Frontal cortex (tissue), 4 donors: Measurements from ENCODE around the gene LRRC61. TPM values are rescaled to one million over a fixed set of nuclear protein-coding genes. Genes with fewer than 3 reads are reported as not detected.

Experiments
- DNase-seq, 2 donors: peaks; one replicate each; pipeline ENCODE4 v3.0.0; 2012; ENCODE audit warnings: low spot score in 2 of 2
- FAIRE-seq: peaks from 2 replicates; lab custom pipeline; 2012; peaks lifted over from hg19 to GRCh38; lab: Jason Lieb, UNC
- total RNA-seq: library from RNA; depleted of rRNA; stranded (reverse); fragments of >200 nt; gene quantifications from one replicate; pipeline ENCODE4 v1.2.3, GENCODE V29; 2014
- donor health status: control.
- donor health status: control.
- donor health status: control.

Gene LRRC61
- total RNA-seq, 1 donor from 2014 or later = 13.5 TPM

DNA sequence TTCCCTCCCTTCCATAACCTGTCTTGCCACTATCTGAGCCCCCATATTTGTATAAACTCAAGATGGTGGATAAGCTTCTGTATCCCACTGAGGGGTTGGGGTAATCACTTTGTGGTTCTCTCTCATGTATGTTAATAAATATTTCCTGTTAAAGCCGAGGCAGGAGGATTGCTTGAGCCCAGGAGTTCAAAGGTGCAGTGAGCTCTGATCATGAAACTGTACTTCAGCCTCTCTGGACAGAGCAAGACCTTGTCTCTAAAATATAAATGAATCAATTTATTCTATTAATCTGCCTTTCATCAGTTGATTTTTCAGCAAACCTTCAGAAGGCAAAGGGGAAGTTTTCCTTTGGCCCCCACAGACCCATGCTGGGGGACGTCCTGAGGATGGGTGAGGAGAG is 20.1 kb downstream of the LRRC61 start:
- no peak for DNase-seq
- no peak for FAIRE-seq

DNA sequence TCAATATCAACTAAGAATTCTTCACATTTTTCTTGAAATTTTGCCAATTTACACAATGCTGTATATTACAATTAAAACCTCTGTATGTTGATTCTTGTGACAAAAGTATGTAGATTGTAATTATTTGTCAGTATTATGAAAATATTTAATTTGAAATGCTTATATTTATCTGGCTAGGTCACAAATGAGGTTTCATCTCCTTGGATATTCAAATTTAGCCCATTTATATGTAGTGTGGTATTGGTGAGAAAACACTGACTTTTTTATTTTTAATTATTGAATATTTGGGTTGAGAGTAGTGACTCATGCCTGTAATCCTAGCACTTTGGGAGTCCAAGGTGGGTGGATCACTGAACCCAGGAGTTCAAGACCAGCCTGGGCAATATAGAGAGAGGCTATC is 21.1 kb downstream of the LRRC61 start:
- FAIRE-seq (no peak), DNase-seq (no peak)

DNA sequence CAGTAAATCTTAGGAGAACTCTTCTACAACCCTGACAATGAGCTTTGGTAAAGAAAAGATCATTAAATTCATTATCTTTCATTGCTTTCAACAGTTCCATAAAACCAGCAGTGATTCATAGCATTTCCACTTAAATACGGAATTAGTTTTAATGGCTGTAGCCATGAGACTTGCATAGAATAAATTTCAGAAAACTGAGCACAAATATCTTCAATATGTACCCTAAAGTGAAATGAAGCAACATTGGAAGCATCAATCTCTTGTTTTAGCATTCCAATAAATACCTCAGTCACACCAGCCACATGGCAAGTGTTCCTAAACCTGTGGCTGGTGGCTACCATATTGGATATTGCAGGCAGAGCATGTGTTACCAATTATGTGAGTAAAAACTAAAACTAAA is 21.9 kb downstream of the LRRC61 start:
- no peak for FAIRE-seq
- DNase-seq = no peak

DNA sequence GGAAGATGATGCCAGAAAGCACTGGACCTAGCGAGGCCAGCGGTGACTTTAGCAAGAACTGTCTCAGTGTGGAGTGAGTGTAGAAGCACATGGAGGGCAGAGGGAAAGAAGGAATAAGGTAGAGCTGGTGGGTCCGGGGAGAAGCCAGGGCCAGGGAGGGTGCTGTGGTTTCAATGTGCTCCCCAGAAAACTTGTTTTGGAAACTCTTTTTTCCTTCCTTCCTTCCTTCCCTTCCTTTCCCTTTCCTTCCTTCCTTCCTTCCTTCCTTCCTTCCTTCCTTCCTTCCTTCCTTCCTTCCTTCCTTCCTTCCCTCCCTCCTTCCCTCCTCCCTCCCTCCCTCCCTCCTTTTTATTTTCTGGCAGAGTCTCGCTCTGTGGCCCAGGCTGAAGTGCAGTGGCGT is 23.8 kb downstream of the LRRC61 start:
- no peak for FAIRE-seq
- no peak for DNase-seq

DNA sequence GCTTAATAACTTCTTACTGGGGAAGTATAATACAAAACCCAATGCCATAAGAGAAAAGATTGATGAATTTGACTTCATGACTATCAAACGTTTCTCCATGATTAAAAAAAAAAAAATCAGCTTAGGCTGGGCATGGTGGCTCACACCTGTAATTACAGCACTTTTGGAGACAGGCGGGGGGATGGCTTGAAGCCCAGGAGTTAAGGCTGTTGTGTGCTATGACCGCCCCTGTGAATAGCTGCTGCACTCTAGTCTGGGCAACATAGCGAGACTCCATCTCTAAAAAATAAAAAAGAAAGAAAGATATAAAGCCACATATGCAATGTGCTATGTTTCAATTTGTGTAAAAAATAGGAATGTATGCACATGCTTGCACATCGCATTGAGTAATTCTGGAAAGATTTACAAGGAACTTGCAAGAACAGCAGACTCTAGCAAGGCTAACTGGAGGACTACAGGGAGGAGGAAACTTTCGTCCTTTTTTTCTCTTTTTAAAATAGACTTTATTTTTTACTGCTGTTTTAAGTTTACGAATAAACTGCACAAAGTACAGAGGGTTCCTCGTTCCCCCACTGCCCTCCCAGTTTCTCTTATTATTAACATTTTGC is 28.5 kb downstream of the LRRC61 start:
- DNase-seq = no peak
- no peak for FAIRE-seq

DNA sequence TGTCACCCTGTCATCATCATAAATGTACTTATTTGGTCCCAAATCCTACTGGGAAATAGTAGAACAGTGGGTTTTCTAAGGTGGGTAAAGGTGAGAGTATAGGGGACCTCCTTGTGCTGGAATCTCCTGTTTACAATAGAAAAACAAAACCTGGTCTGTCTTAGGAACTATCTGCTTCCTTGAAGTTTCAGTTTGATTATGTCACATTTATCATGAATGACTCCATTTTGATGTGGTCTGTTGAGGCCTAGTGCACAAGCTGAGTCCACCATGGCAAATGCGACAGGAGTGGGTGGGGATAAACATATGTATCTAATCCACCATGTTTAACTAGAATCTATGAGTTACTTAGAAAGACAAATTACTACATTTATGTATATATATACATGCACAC is 32.5 kb downstream of the LRRC61 start:
- FAIRE-seq (no peak), DNase-seq (no peak)

DNA sequence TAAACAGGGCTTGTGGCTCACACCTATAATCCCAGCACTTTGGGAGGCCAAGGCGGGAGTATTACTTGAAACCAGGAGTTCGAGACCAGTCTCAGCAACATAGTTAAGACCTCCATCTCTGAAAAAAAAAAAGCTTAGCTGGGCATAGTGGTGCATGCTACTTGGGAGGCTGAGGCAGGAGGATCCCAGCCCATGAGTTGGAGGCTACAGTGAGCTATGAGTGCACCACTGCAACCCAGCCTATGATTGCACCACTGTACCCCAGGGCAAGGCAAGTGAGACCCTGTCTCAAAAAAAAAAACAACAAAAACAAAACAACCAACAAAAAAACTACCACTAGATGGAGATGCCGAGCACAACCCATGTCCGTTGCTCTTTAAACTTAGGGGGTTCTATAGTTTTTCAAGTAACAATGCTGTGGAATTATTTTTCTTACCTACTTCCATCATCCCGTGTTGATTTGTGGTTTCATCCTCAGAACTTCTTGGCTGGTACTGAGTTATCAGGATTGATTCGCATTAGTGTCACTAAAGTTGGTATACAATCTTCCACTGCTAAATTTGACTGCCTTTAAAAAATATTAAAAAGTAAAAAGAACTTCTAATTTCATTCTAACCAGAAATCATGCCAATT is 33.2 kb downstream of the LRRC61 start:
- DNase-seq (no peak), FAIRE-seq (no peak)

DNA sequence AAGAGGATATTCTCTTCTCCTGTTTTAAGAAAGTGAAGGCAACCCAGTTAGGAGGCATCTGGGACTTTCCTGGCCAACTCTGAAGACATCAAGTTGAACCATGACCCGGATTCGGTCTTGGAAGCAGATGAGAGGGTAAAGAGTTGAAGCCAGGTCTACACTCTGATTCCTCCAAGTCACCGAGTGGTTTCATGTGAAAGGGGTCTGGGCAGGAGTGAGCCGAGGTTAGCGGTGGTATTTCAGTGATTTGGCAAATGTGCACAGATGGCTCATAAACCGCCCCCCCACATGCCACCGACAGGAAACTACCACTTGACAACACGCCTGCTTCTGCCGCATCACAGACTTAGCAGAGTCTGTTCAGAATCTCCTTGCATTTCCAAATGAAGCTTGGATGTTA is 34.1 kb downstream of the LRRC61 start:
- FAIRE-seq (no peak), DNase-seq (no peak)

DNA sequence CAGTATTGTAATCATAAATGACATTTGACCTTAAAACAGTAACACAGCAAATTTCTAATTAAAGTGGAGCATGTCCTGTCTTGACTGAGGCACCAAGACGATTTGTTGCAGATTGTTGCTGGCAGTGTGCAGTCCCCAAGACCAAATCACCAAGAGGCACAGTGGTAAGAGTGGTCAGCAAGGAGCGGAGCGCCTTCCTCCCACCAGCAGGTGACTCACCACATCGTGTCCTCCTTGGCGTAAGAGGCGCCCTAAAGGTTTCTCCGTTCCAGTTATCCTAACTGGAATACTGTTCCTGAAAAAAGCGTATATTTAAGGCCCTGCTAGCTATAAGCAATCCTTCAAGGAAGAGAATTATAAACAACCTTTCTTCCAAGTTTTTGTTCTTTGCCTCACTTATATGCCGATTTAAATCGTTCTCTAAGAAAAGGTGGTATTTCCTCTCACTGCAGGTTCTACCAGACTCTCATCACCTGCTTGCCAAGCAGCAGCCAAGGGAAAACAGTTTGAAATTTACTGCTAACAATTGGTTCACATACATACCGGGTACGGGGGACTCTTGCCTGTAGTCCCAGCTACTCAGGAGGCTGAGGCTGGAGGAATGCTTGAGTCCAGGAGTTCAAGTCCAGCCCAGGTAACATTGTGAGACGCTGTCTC is 34.7 kb downstream of the LRRC61 start:
- DNase-seq (no peak), FAIRE-seq (no peak)

DNA sequence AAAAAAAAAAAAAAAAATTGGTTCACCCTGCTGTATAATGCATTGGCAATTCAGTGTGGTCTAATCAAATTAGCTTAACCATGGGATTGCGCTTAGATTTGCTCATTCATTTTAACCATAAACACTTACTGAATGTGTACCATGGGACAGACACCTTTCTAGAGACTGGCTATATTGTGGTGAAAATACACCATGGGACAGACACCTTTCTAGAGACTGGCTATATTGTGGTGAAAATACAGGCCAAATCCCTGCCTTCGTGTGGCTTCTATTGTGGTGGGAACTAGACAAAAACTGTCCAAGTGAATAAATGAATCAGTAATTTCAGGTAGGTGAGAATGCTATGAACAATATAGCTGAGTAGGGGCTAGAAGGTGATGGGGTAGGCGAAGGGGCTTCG is 35.3 kb downstream of the LRRC61 start:
- DNase-seq (no peak), FAIRE-seq (no peak)

DNA sequence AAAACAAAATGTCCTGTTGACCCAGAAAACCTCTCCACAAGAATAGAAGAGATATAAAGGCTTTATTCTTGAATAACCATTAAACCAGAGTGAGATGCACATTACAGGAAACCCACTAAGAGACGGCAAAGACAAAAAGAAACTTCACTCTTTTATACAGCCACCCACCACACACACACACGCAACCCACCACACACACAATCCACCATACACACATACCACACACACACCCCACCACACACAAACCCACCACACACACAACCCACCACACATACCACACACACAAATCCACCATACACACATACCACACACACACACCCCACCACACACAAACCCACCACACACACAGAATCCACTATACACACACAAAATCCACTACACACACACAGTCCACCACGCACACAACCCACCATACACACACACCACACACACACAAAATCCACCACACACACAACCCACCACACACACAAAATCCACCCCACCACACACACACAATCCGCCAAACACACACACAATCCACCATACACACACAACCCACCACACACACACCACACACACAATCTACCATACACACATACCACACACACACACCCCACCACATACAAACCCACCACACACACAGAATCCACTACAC is 36.0 kb downstream of the LRRC61 start:
- DNase-seq (no peak), FAIRE-seq (no peak)

DNA sequence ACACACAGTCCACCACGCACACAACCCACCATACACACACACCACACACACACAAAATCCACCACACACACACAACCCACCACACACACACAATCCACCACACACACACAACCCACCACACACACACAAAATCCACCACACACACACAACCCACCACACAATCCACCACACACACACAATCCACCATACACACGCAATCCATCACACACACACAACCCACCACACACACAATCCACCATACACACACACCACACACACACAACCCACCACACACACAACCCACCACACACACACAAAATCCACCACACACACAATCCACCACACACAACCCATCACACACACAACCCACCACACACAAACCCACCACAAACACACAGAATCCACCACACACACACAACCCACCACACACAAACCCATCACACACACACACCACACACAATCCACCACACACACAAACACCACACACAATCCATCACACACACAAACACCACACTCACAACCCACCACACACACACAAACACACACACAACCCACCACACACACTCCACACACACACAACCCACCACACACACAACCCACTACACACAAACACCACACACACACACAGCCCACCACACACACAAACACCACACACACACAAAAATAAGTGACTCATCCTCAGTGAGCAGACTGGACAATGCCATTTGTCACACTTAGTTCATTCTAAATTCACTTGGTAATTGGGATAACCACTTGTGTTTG is 36.6 kb downstream of the LRRC61 start:
- DNase-seq = no peak
- FAIRE-seq = no peak

DNA sequence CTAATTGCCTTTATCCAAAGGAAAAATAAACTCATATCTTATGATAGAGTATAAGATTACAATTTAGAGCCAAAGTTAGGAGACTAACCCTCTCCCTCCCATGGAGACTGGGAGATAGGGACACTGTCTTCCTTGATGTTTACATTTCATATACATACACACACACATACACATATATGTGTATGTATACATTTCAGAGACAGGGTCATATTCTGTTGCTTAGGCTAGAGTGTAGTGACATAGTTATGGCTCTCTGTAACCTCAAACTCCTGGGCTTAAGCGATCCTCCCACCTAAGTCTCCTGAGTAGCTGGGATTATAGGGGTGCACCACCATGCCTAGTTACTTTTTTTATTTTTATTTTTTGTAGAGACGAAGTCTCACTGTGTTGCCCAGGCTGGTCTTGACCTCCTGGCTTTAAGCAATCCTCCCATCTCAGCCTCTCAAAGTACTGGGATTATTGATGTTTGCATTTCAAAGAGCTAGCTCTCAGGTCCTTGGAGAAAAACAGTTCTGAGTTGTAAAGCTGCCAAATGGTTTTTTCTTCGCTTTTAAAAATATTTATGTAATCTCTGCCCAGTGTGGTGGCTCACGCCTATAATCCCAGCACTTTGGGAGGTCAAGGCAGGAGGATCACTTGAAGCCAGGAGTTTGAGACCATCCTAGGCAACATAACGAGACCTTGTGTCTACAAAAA is 37.4 kb downstream of the LRRC61 start:
- FAIRE-seq (no peak), DNase-seq (no peak)

DNA sequence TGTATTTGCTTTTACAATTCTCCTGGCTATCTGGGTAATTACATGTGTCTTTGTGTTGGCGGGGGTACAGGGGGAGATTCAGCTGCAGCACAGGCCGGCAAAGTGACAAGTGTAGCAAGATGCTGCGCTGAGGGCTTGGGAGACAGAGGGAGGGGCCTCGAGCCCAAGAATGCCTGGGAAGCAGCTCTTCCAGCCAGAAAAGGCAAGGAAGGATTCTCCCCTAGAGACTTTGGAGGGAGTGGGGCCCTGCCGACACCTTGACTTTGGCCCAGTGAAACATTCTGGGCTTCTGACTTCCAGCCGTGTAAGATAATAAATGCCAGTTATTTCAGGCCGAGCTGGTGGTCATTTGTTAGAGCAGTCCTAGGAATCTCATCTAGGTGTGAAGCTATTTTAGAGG is 38.2 kb downstream of the LRRC61 start:
- FAIRE-seq (no peak), DNase-seq (no peak)

DNA sequence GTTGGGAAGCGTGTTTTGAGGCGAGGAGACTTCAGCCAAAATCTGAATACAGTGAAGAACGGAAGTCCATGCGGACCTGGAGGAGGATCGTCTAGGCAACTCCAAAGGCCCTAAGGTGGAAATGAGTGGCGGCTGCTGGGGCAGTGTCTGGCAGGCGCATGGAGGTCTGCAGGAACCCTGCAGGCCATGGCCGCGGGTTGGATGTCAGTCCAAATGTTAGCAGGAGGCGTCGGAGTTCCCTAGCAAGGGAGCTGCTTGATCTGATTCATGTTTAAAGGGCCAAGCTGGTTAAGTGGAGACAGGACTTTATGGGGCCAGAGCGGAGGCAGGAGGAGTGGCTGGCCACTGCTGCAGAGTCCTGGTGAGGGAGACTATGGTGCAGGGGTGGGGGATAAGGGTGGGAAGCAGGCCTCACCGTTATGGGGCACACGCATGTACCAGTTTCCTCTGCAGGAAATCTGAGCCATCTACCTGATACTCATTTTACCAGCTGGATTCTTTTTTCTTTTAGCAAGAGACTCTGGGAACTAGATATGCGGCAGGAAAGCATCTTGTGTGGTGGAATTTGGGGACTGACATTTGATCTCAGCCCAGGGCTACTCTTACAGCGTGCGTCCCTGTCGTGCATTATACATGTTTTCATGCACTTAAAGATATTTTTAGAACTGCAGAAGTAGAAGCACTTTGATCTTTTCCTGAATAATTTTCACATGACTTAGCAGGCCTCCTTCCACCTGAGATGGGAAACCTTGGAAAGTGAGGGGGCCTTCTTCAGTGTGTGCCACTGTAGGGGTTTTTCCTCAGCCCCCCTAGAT is 38.9 kb downstream of the LRRC61 start:
- DNase-seq (no peak), FAIRE-seq (no peak)

DNA sequence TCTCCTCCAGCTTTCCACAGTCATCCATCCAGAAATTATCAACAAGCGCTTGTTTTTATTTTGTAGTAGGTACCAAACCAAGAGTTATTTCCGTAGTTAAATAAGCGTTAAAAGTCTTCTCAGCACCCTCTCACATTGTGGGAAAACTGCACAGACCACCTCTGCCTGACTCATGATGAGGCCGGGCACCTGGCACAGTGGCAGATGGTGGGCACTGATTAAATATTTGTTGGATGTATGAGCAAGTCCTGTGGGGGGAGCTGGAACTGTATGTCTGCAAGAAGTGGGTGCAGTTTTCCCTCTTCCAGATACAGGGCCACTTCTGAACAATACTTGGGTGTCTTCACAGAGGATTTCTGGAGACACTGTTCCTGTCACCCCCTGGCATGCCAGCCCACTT is 40.2 kb downstream of the LRRC61 start:
- DNase-seq (no peak), FAIRE-seq (no peak)

DNA sequence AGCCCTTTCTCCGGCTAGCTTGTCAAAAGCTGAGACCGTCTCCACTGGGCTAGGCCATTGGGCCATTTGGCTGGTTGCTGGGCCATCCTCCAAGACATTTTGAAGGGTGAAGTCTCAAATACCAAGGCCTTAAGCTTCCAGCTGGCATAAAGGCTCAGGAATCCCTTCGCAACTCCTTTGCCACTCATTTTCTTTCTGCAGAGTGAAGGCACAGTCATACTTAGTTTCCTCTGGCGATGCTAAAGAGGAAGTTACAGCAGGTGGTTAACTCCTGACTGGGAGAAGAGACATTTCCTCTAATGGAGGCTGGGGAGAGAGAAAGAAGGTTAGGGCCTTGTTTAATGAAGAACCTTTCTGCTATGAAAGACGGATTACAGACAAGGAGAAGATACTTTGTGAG is 40.7 kb downstream of the LRRC61 start:
- DNase-seq (no peak), FAIRE-seq (no peak)

DNA sequence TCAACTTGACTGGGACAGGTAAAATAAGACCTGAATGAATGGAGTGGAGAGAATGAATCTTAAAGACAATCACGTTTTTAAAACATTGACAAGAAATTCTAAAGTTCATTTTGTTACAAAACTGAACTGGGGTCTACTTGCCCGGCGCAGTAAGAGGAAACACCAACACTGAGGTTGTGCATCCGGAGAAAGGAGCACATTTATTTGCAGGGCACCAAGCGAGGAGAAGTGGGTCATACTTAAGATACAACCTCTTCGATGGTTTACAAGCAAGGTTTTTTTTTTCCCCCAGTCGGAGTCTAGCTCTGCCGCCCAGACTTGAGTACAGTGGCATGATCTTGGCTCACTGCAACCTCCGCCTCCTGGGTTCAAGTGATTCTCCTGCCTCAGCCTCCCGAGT is 42.0 kb downstream of the LRRC61 start:
- DNase-seq = no peak
- FAIRE-seq = no peak
